ENCODE measurements around the gene EPX.
"Not testable (repeated sequence)": the region's sequence is repeated elsewhere in the genome, so short reads cannot be mapped to it uniquely, and the experiment has no call there.

Gene EPX, protein sequence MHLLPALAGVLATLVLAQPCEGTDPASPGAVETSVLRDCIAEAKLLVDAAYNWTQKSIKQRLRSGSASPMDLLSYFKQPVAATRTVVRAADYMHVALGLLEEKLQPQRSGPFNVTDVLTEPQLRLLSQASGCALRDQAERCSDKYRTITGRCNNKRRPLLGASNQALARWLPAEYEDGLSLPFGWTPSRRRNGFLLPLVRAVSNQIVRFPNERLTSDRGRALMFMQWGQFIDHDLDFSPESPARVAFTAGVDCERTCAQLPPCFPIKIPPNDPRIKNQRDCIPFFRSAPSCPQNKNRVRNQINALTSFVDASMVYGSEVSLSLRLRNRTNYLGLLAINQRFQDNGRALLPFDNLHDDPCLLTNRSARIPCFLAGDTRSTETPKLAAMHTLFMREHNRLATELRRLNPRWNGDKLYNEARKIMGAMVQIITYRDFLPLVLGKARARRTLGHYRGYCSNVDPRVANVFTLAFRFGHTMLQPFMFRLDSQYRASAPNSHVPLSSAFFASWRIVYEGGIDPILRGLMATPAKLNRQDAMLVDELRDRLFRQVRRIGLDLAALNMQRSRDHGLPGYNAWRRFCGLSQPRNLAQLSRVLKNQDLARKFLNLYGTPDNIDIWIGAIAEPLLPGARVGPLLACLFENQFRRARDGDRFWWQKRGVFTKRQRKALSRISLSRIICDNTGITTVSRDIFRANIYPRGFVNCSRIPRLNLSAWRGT

DNA sequence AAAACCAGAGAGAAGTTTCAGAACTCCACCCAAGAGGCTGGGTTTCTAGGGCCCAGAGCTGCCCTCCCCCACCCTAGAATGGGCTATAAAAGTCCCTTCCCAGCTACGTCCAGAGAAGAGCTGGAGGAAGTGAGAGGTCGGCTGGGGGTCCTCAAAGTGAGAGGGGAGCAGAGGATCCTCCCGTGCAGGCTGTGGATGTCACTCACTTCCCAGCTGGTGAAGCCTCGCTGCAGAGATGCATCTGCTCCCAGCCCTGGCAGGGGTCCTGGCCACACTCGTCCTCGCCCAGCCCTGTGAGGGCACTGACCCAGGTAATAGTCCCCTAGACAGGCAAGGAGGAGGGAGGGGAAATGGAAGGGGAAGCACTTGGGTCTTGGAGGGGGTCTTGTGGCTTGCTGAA lies at the start of gene EPX:
Gene EPX, plus strand, starts transcription at position 115 of the 400 bp plus-strand sequence. Its CDS starts 121 bp downstream, at position 236.
- no peak for DNase-seq

DNA sequence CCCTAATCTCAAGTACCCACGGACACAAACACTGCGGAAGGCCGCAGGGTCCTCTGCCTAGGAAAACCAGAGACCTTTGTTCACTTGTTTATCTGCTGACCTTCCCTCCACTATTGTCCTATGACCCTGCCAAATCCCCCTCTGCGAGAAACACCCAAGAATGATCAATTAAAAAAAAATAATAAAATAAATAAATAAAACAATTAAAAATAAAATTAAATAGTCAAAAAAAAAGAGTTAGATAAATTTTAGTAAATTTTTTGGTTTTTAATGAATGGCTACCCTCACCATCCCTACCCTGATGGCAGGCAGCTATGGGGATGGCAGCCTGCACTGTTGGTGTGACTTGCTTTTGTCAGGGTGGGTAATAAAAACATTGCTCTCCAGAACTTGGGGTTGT lies 49.2 kb upstream of the EPX start:
- DNase-seq: not testable (repeated sequence)

DNA sequence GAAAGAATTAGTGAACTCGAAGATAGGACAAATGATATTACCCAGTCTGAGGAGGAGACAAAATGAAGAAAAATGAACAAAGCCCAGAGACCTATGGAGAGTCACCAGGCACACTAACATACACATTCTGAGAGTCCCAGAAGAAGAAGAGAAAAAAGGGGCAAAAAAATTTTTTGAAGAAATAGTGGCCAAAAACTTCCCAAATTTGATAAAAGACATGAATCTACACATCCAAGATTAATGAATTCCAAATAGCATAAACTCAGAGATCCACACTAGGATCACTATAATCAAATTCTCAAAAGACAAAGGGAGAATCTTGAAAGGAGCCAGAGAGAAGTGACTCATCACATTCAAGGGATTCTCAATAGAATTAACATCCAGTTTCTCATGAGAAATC lies 47.7 kb upstream of the EPX start:
- DNase-seq: no peak

DNA sequence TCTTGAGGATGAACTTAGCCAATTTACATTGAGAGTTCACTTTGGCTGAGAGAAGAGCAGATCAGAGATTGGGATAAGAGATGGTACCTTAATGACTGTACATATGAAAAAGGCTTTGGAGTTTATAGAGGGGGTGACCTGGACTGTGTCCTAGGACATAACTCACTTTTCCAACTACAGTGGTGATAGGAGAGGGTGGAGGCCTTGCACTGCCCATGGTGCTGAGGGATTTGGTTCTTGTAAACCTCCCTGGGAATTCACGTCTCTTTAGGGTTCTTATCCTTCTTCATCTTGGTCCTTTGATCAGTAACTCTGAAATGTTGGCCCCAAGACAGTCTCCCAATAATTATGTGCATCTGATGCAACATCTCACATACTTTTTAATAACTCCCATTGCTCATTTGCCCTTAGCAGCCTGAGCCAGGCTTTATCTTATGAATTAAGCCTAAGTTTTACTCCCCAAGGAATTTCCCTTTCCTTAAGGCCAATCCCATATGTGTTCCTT lies 44.5 kb upstream of the EPX start, which contains the start of gene OR4D1:
Gene OR4D1, plus strand, starts transcription at position 455 of the 505 bp plus-strand sequence. CDS start 6,770 bp downstream, outside the sequence.
- no peak for DNase-seq

DNA sequence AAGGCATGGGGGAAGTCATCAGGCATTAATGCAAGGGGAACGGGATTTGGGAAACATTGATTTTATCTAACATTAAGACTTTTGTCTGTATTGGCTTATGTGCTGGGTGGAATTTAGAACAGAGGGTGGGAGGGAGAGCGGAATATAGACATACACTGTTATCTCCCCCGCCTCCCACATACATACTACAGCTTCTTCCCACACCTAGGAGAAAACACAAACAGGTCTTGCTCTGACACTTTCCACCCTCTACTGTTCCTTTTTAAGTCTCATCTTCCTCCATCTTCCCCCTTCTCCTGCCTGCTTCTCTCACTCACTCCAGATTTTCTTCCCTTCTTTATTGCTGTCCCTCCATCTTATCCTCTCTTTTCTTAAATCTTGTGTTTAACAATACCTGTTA lies 43.9 kb upstream of the EPX start:
- no peak for DNase-seq

DNA sequence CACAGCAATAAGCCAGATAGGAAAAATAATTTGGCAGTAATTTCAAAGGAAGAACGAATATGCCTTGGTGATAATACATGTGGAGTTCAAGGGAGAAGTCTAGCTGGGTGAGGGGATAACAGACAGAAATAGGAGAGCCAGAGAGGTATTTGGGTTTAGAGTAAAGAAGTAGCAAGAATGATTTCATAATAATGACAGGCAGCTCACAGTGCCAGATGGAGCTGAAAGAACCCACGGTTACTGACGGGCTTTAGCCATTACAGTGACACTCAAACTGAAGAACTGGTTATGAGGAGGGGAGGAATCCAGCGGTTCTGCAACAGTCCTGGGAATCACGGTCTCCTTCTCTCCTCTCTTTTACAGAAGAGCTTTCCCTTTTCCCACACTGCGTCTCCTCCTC lies 42.1 kb upstream of the EPX start:
- DNase-seq: no peak

DNA sequence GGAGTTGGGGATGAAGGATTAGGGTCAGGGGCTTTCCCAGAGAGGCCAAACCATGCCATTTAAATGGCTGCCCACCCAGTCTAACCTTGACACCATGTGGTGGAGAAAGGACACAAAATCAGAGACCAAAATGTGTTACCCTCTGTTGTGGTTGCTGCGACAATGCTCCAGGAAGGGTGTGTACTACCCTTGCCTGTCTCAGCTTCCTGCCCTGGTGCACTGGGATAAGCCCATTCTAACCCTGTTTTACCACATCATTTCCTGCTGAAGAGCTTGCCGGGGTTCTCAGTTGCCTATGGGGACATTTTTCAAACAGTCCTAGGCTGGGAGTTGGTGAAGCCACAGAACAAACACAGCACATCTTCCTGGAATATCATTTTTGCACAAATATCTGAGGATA lies 39.5 kb upstream of the EPX start:
- peak; percentile 29 for DNase-seq

DNA sequence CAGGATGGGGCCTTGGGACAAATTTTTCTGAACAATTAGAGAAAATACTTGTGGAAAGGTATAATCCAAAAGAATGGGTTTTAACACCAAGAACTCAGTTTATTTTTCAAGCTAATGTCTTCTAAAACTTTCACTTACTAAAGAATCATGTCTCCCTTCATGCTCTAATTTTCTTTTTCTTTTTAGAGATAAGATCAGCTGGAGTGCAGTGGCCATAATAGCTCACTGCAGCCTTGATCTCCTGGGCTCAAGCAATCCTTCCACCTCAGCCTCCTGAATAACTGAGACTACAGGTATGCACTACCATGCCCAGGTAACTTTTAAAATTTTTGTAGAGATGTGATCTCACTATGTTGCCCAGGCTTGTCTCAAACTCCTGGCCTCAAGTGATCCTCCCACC lies 38.9 kb upstream of the EPX start:
- no peak for DNase-seq

DNA sequence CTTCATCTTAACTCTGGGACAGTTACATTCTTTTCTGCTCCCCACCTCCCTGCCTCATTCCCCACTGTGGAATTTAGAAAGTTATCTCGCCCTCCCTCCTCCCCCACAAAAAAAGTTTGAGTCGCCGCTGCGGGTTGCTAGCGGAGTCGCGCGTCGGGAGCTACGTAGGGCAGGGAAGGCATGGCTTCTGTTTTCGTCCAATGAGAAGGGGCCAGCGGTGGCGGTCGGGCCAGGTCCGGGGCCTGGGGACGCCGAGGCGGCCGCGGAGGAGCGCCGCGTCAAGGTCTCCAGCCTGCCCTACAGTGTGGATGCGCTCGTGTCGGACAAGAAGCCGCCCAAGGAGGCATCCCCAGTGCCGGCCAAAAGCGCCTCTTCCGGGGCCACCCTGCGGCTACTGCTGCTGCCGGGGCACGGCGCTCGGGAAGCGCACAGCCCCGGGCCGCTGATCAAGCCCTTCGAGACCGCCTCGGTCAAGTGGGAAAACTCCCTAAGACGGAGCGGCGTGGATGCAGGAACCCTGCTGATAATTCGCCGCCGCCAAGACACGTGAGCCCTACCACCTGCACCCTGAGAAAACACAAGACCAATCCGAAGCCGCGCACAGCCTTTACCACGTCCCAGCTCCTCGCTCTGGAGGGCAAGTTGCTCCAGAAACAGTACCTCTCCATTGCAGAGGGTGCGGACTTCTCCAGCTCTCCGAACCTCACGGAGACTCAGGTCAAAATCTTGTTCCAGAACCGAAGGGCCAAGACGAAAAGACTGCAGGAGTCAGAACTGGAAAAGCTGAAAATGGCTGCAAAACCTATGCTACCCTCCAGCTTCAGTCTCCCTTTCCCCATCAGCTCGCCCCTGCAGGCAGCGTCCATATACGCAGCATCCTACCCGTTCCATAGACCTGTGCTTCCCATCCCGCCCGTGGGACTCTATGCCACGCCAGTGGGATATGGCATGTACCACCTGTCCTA lies 35.4 kb upstream of the EPX start:
- peak; percentile 32 for DNase-seq

DNA sequence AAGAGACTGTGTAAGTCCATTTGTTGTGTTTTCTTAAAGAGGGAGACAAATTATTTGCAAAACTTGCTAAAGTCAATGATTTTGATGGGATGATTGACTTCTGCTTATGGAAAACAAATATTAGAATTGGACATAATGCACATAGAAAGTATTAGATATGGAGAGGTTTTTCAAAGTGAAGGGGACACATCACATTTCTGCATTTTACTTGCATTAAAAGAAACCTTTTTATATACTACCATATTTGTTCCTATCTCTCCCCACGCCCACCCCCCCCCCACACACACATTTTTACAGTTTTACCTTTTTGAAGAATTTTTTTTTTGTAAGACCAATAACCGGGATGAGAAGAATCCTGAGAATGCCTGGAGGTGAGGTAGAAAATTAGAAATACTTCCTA lies 34.3 kb upstream of the EPX start:
- DNase-seq: no peak

DNA sequence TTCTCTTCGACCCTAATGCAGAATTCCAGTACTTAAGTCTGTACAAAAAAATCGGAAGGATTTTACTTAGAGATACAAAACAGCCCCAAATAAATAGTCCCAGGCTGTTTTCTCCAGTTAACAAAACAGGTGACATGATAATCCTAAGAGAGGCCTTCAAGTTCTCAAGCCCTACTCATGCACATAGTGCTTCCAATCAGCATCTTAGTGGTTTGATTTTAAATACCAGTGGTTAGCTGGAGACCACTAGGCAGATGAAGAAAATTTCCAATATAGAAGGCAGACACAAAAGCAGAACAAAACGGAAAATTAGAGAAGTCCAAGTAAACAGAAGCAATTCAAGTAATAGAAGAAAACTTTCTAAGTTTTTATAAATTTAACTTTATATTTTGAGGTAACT lies 31.0 kb upstream of the EPX start:
- DNase-seq: no peak

DNA sequence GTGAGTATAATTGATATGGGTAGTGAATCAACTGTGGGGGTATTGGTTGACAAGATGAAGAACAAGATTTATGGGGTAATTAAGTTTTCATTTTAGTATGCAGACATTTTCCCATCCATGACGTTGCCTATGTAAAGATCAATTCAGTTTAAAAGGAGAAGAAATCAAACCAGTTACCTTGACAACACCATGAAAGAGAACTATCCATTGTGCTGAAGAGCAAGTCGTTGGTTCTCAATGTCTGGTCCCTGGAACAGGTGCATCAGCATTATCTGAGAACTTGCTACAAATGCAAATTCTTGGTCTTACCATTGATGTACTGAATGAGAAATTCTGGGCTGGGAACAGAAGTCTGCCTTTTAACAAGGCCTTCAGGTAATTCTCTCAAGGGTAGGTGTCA lies 26.5 kb upstream of the EPX start:
- no peak for DNase-seq

DNA sequence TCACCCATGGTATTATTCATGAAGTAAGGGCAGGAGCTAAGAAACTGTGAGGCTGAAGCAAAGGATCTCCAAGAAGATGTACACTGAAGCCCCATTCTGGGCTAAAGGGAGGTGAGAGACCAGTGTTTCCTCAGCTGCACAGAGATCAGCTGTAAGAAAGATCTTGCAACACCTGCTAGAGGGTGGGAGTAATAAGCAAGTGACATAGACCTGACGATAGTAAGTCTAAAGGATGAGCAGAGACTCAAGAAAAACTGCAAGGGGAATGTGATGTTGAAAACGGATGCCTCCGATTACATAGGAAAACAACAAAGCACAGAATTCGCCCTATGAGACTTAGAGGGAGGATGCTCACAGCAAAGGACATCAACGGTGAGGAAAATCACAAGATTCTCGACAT lies 25.8 kb upstream of the EPX start, which contains the start of gene OR4D2:
Gene OR4D2, plus strand, starts transcription at position 301 of the 400 bp plus-strand sequence. CDS start 2,674 bp downstream, outside the sequence.
- no peak for DNase-seq

DNA sequence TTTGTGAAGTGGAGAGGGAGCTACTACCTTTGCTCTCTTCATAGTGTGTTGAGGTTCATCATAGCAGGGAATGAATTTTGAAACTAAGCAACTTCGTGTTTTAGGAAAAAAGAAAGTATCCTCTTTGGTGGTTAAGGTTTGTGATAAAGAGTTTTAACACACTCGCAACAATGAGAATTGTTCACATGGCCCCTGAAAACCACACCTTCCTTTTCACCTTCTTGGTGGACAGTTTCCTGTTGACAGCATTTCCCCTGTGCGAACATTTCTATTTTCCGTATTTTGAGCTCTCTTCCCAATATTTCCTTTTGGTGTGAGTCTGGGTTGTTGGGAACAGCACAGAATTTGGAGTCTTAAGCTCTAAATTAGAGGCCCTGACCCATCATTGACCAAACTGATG lies 21.9 kb upstream of the EPX start:
- no peak for DNase-seq

DNA sequence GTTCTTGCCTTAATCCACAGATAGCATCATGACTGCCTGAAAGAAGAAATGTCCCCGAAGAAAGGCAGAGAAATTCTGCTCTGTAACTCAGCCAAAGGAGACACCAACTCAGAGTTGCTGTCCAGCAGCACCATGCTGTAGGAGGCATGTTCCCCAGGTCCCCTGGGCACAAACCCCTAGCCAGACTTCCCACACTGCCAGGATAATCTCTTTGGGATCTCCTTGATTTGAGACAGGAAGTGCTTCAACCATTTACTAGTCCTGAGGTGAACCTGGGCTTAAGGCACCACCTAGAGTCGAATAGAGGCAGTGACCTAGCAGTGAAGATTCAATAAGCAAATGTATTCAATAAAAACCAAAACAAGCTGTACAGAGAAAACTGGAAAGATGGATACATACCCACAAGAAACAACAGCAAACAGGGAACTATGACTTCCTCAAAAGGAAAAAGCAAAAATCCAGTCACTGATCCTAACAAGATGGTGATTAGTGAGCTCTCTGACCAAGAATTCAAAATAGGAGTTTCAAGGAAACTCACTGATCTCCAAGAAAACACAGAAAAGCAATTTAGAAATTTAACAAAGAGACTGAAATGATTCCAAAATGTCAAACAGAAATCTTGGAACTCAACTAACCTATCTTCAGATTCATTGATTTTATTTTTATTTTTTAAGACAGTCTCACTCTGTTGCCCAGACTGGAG lies 20.0 kb upstream of the EPX start:
- DNase-seq: peak; percentile 29

DNA sequence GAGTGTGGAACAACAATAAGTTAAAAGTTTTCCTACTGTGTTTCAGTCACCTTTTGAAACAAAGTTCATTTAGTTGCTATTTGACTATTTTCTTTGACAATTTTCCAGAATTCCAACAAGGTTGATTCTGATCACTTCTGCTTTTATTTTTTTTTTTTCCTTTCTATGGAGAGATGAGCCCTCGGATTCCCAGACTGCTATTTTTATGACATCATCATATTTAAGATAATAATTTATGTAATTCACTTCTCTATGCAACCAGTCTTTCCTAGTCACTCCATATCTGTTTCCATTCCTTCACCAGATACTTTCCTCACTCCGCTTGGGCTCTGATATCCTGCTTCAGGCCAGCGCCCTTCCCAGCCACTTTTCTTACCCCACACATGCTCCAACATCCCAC lies 17.7 kb upstream of the EPX start:
- DNase-seq: no peak

DNA sequence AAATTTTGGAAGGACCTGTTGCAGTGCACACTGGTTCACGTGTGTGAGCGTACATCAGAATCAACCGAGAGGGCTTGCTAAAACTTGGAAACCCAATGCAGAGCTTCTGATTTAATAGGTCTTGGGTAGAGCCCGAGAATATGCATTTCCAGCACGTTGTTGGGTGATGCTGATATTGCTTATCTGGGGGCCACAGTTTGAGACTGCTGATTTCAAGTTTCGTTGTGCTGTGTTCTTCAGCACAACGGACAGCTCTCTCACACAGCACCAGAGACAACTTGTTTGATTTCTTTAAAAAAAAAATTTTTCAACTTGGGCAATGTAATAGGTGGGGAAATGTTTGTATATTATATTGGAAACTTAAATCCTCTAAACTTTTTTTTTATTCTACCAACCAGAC lies 16.3 kb upstream of the EPX start:
- no peak for DNase-seq

DNA sequence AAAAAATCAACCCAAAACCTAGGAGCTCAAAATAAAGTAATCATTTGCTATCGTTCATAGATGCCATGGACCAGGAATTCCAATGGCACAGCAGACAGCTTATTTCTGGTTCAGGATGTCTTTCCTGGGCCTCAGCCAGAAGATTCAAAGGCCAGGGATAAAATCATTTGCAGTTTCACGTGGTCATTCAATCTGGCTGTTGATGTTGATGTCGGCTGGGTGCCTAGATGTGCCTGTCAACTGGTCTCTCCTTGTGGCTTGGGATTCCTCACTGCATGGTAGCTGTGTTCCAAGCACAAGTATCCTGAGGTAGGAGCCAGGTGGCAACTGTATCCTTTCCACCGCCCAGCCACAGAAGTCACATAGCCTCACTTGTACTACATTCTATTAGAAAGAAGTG lies 10.7 kb upstream of the EPX start:
- no peak for DNase-seq

DNA sequence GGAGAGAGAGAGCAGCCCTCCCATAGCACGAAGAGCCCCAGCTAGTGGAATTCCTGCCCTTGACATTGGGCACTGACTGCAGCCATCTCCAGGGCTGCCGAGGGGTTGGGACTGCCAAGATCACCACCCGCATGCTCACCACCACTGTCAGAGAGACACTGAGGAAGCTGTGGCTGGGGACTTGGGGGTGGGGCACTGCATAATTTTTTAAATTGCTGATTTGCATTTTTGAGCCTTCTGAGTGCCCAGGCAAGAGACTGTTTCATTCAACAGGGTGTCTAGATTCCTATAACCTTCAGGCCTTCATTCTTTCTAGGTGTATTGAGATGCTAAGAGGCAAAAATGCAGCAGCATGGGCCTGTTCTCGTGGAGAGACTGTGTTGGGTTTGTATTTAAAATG lies 9.0 kb upstream of the EPX start:
- no peak for DNase-seq

DNA sequence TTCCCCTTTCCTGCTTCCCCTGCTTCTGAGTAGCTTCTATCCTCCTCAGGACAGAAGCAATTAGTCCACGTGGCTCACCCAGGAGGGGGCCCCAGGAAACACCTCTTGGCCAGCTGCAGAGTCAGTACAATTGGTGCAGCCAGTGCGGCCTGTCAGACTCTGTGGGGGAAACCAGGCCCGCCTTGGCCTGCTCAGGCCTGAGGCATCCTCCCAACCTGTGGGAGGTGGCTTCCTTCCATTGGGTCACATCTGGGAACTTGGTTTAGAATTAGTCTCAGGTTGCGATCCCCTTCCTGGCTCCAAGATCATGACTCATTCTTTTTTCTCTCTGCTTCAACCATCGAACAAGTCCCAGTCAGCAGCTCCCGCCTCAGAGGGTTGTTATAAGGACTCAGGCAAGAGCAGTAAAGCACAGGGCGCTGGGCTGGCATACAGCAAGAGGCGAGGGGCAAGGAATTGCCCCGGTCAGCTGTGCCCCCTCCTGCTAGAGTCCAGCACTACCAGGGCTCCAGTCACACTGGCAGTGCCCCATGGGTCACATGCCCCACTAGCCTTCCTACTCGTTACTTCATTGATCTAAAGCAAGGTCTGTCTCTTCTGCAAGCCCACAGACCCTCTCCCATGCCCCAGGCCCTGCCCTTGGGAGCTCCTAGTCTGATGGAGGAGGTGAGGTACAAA lies 8.1 kb upstream of the EPX start:
- no peak for DNase-seq

DNA sequence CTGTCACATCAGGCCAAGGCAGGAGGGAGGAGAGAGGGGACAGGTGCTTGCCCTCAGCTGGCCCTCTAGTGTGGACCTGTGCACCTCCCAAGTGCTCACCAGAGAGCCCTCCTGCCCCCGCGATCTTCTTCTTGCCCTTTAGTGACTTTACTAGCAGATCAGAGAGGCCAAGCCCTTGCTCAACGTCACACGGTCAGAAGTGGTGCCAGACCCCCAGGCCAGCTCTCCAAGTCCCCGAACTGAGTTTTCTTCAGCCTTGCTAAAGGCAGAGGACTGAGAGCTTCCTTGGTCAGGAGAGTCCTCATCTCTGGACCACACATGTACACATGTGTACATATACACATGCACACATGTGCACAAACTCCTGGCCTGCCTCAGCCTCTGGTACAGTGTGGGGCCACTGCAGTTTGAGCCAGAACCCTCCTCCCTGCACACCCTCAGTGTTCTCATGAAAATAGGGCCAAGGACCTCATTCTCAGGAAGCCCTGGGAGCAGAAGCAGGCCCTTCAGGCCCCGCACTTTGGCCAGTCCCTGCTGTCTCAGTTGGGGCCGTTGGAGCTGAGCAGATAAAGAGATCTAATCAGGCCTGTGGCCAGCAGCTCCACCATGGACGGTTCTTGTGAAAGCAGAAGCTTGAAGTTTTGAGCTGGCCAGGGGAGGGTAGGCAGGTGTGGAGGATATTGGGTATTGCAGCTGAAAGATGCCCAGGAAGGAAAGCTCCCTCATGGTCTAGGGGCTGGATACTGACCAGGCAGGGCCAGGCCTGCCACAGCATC lies 7.4 kb upstream of the EPX start:
- DNase-seq: no peak
